LNCaP clone FGC (cell line): Measurements from ENCODE around the gene VSIR.

Experiments used
- DNase-seq: peaks from one replicate; pipeline ENCODE4 v3.0.0-alpha.2; 2011; ENCODE audit warnings: low read depth
- H3K4me3 ChIP-seq: 2 replicates; pipeline ENCODE4 v1.5.1; 2011; ENCODE audit warnings: mild to moderate bottlenecking, low read depth, low read length, control low read depth
- CTCF ChIP-seq: IDR thresholded peaks from 2 replicates; pipeline ENCODE4 v1.5.1; 2012; ENCODE audit warnings: mild to moderate bottlenecking; ENCODE audit not compliant: control insufficient read depth, insufficient read depth; ENCODE audit errors: extremely low read depth

The VSIR gene

GRCh38 chr10:71753960-71754505, 19.3 kb downstream of the VSIR start:
- no peak for TF ChIP-seq CTCF
- DNase-seq: no peak
- no peak overlapping the region for H3K4me3 ChIP-seq

DNA sequence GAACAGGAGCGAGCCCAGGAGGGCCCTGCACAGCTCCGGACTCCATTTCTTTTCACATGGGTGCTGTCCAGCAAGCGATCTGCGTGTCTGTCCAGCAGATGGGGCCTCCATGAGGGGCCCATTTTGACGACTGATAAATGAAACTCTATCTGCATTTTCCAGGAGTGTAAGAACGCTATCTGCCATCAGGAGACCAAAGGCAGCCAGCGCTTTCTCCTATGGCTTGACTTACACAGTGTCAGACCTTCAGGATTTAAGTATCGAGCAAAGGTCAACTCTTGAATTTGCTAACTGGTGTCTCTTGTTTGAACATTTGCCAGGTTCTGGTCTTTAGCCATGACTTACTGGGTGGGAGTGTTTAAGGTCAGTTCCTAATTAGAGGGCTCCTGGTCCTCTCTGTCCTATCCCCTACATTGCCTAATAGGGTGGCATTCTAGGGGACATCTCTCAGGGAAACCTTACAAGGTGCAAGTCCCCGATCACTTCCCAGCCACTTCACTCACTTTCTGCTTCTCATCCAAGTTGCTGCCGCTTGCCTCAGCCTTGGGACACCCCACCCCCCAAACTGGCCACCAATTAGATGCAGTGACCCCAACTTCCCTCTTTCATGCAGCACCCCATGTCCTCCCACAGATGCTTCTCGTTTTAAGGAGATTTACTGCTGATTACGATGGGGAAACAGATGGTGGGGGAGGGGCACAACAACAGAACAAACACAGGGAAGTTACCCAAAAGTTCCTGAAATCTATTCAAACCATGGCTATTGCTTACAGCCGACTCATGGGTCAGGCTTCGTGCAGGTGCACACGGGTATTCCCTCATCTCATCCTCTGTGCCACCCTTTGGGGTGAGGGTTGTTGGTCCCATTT, 20.0 kb downstream of the VSIR start:
- no peak overlapping the region for H3K4me3 ChIP-seq
- no peak for DNase-seq
- no peak for TF ChIP-seq CTCF

GRCh38 chr10:71752391-71753090, 20.8 kb downstream of the VSIR start:
- TF ChIP-seq CTCF: no peak
- H3K4me3 ChIP-seq: no peak overlapping the region
- DNase-seq: no peak

DNA sequence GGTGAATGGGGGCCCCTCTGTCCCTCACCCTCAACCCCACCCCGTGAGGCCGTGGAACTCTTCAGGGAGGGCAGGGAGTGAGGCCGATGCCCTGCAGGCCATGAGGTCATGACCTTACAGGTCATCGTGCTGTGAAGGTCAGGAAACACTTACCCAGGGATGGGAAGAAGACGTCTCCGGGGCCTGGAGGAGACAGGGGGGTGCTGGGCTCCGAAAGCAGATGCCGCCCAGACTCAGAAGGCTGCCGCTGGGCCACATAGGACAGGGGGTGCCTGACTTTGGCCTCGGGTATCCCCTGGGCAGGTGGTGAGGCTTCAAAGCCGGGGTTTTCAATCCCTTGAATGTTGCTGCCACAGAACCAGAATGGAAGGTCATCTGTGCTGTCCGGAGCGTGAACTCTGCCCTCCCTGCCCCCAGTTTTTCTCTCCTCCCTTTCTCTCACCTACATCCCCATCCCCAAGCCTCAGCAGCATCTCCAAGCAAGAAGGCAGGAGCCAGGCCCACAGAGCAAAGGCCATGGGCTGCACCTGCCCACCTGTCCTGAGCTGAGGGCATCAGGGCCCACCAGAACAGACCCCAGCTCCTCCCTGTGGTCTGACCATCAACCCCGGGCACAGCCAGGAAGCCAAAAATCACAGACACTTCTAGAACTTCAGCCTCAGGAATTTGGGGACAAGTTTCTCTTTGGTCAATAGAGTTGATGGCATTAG, 21.6 kb downstream of the VSIR start:
- H3K4me3 ChIP-seq: no peak overlapping the region
- TF ChIP-seq CTCF: no peak
- DNase-seq: no peak

- DNase-seq: no peak
- no peak for TF ChIP-seq CTCF
- no peak overlapping the region for H3K4me3 ChIP-seq
Observed at GRCh38 chr10:71750986-71751385, 22.3 kb downstream of the VSIR start.

DNA sequence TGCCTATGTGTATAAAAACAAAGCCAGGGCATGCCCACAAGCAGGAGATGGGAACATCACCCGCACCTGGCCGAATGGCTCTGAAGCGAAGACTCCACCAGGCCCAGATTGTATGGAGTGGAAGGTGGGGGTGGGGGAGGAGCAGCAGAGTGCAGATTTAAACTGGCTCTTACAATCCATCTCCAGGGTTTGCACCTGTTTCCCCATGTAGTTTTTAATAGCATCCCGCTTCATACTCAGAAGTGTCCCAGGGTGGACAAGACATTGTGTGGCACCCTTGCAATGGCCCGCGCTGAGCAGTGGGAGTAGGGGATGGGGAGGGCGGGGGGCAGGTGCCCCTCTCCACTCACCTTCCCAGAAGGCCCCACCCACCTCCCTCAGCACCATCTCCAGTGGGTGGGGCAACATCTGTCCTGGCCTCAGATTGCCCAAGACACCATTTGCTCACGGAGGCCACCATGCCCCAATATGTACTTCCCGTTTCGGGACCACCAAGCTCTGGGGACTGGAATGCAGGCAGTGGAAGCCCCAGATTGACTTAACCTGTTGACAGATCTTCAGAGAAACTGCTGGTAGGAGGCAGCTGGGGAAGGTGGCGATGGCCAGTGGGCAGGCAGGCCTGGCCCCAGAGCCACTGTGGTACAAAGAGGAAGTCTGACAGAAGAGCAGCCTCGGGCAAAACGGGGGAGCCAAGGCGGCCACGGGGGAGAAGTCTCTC, 23.0 kb downstream of the VSIR start:
- no peak for DNase-seq
- H3K4me3 ChIP-seq: no peak overlapping the region
- TF ChIP-seq CTCF: no peak
